Activated gamma-delta T cell treated with anti-CD3 and anti-CD28 coated beads, Interleukin-2, amount 50 U/mL, for 16 hours (primary cell): ENCODE data around the gene MASP1.
A peak's percentile ranks its signal among the peaks of the same experiment; 100 is the strongest.

Experiments
- DNase-seq: peaks from one replicate; pipeline ENCODE4 v3.0.0-alpha.2; 2020; ENCODE audit warnings: low read depth

MASP1 gene

GRCh38 chr3:187291512-187292132, at the start of gene MASP1:
TSS of gene MASP1 (minus strand) at chr3:187291737. CDS start at chr3:187291632, 105 bp downstream.
- DNase-seq: no peak

GRCh38 chr3:187340578-187340977, 49.0 kb upstream of the MASP1 start:
- DNase-seq: no peak

- no peak for DNase-seq
These were observed 44.8 kb upstream of the MASP1 start for GRCh38 chr3:187336322-187336721.

- no peak for DNase-seq
These were observed 43.4 kb upstream of the MASP1 start for GRCh38 chr3:187334904-187335303.

- DNase-seq: no peak
These were observed 37.2 kb upstream of the MASP1 start for GRCh38 chr3:187328691-187329090.

GRCh38 chr3:187327845-187328244, 36.3 kb upstream of the MASP1 start:
- DNase-seq: no peak

- DNase-seq: no peak
These were observed 34.1 kb upstream of the MASP1 start for GRCh38 chr3:187325632-187326031.

- DNase-seq: no peak
These were observed 31.6 kb upstream of the MASP1 start for GRCh38 chr3:187323091-187323490.

GRCh38 chr3:187322291-187322690, 30.8 kb upstream of the MASP1 start:
- DNase-seq: no peak

- no peak for DNase-seq
These were observed 30.2 kb upstream of the MASP1 start for GRCh38 chr3:187321766-187322165.

- peak; percentile 13 for DNase-seq
These were observed 28.3 kb upstream of the MASP1 start for GRCh38 chr3:187319699-187320302.

- peak; percentile 3 for DNase-seq
These were observed 27.5 kb upstream of the MASP1 start for GRCh38 chr3:187318819-187319616.

- DNase-seq: no peak
These were observed 24.3 kb upstream of the MASP1 start for GRCh38 chr3:187315872-187316271.

- no peak for DNase-seq
These were observed 22.6 kb upstream of the MASP1 start for GRCh38 chr3:187314176-187314575.

GRCh38 chr3:187310954-187311470, 19.5 kb upstream of the MASP1 start:
- DNase-seq: no peak

- no peak for DNase-seq
These were observed 18.7 kb upstream of the MASP1 start for GRCh38 chr3:187310226-187310625.

GRCh38 chr3:187305881-187306280, 14.3 kb upstream of the MASP1 start:
- no peak for DNase-seq

GRCh38 chr3:187299611-187300010, 8.1 kb upstream of the MASP1 start:
- no peak for DNase-seq

- no peak for DNase-seq
These were observed 5.4 kb upstream of the MASP1 start for GRCh38 chr3:187296911-187297310.

GRCh38 chr3:187296058-187296457, 4.5 kb upstream of the MASP1 start:
- no peak for DNase-seq

- DNase-seq: no peak
These were observed 3.9 kb upstream of the MASP1 start for GRCh38 chr3:187295316-187296034.
